GM19397 (cell line): ENCODE data around the gene KCNF1.

Source experiments
- ATAC-seq: cut with Tn5 transposase; IDR thresholded peaks from one replicate; pipeline ENCODE4 v1.9.1; 2021; ENCODE audit warnings: mild to moderate bottlenecking, moderate library complexity; ENCODE audit not compliant: unreplicated experiment

The KCNF1 gene

DNA sequence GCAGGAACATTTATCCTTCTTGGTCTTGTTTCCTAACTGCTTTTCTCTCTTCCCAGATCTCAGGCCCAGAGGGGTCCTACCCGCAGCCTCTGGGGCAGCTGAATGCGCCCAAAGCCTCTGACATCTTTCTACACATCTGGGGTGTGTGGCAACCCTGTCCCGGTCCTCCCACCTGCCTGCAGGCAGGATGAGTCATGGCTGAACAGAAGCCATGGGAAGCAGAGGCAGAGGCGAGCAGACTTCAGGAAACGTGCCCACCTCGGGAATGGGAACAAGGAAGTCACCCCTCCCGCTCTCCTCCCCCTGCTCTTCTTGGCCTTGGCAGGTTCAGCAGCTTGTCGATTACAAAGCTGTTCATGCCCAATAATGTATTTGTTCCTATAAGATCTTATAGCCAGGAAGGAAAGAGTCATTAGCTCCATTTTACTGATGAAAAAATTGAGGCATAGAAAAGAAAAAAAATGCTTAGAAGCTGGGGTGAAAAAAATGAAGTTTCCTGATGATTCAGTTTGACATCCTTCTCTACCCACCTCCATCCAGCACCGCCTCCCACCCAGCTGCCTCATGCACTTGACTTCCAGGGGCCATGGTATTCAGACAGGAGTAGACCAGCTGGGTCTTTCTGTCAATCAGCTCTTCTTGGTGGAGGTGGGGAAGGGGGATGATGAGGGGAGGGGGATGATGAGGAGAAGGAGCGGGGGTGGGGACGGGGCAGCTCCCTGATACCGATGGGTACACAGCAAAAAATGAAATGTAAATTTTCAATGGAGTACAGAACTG is 10.4 kb upstream of the KCNF1 start:
- no peak for ATAC-seq

- ATAC-seq, result no peak
Measured at GRCh38 chr2:10903861-10904210, 7.9 kb upstream of the KCNF1 start.

DNA sequence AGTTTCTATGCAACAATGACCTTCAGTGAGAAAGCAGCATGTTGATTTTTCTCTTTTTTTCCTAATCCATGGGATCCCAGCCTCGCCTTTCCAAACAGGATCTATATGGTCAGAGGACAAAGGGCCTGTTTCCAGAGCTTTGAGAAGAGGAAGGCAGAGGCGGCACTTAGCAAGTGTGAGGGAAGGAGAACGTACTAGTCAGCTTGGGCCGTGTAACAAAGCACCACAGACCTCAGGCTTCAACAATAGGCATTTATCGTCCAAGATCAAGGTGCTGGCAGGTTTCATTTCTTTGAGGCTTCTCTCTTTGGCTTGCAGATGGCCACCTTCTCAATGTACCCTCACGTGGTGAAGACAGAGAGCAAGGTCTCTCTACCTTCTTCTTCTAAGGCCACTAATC is 7.3 kb upstream of the KCNF1 start:
- no peak for ATAC-seq

GRCh38 chr2:10905006-10905861 is 6.5 kb upstream of the KCNF1 start:
- ATAC-seq, result no peak

DNA sequence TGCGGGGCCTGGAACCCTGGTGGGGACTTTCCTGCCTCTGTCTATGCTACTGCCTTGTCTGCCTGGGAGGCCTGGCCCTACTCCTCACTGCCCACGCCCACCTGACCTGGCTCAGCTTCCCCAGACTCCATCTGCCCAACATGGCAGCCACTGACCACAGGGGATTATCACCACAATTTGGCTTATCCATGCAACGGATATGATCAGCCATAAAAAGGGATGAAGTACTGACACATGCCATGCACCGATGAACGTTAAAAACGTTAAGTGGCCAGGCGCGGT is 5.9 kb upstream of the KCNF1 start:
- no peak for ATAC-seq

- no peak for ATAC-seq
Measured at GRCh38 chr2:10906926-10907625, 4.7 kb upstream of the KCNF1 start.

DNA sequence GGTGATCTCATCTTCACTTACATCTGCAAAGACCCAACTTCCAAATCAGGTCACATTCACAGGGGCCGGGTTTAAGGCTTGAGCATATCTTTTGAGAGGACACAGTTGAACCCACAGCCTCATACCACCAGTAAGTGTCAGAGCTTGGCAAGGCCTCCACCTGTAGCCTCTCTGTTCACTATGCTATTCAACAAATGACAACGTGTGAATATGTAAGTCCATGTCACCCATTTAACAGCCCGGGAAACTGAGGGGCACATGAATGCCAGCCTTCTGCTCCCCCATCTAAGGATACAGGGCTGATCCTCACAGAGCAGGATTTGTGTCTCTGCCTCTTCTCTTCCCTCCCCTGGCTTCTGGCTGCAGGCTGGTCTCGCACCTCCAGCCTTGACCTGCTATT is 3.5 kb upstream of the KCNF1 start:
- ATAC-seq, result no peak

GRCh38 chr2:10909050-10909995 is 2.4 kb upstream of the KCNF1 start:
- ATAC-seq, result no peak

DNA sequence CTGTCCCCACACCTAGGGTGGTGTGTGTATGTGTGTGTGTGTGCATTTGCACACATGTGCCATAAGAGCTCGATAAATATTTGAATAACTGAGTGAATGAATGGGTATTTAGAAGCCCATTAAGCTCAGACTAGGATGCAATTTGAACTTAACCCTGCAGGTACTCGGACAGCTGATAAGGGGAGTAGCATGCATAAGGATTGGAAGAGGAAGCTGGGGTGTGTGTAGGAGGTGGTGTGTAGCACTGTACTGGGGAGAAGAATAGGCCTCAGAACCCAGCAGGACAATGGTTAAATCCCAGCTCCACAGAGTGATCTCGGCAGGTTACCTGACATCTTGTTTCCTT is 1.8 kb upstream of the KCNF1 start:
- no peak for ATAC-seq

DNA sequence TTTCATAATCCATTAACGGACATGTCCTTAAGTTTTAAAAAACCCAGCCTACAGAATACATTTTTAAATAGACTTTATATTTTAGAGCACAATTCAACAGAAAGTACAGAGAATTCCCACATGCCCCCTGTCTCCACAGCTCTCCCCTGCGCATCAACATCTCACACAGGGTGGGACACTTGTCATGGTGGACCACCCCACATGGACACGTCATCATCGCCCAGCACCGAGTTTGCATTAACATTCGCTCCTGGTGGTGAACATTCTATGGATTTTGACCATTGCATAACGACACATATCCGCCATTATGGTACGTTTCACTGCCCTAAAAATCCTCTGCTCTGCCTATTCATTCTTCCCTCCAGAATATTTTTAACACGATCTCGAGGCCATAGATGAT is 1.1 kb upstream of the KCNF1 start:
- ATAC-seq, result no peak

- ATAC-seq, result no peak
Measured at GRCh38 chr2:10912076-10912731, 470 bp downstream of the KCNF1 start.

DNA sequence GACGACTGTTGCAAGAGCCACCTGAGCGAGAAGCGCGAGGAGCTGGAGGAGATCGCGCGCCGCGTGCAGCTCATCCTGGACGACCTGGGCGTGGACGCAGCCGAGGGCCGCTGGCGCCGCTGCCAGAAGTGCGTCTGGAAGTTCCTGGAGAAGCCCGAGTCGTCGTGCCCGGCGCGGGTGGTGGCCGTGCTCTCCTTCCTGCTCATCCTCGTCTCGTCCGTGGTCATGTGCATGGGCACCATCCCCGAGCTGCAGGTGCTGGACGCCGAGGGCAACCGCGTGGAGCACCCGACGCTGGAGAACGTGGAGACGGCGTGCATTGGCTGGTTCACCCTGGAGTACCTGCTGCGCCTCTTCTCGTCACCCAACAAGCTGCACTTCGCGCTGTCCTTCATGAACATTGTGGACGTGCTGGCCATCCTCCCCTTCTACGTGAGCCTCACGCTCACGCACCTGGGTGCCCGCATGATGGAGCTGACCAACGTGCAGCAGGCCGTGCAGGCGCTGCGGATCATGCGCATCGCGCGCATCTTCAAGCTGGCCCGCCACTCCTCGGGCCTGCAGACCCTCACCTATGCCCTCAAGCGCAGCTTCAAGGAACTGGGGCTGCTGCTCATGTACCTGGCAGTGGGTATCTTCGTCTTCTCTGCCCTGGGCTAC is 1.2 kb downstream of the KCNF1 start:
- no peak for ATAC-seq

- no peak for ATAC-seq
Measured at GRCh38 chr2:10913501-10914271, 2.0 kb downstream of the KCNF1 start.

- no peak for ATAC-seq
Measured at GRCh38 chr2:10914272-10914693, 2.5 kb downstream of the KCNF1 start.

DNA sequence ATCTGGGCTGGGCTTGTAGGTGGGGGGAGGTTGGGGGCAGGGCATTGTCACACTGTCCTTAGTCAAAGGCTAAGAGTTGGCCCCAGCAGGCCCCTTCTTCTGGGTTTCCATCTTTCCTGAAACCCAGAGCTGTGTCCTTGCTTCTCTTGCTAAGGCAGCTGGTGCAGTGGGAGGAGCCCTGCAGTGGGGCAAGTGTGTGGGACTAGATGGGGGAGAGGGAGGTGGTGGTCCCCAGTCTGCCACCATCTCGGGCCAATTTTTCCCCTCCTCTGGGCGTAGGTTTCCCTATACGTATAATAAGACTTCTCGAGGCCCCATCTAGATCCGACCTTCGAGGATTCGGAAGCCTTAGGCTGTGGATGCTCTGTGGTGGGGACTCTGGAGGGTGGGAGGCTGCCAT is 3.5 kb downstream of the KCNF1 start:
- no peak for ATAC-seq

DNA sequence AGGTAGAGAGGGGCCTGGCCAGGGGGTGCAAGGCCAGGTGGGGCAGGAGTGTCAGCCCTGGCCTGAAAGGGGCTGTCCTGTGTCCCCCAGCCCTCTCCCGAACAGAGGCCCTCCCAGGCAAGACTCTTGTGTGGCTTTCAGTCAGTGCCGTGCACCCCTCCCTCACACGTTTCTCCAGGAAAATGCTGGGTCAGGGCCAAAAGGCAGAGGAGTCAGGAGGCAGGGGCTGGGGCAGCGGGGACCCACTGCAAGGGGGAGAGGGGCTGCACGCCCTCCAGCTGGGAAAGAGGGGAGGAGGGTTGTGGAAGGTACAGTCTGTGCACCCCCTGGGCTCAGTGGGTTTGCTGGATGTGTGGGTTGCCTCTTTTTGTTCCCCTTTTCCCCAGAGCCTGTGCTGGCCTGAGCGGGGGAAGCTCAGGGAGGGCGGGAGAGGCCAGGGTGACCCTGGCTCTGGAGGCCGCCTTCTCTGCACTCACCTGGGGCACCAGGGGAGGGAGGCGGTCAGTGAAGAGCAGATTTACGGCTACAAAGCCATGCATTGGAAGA is 4.1 kb downstream of the KCNF1 start:
- ATAC-seq, result no peak

- ATAC-seq, result no peak
Measured at GRCh38 chr2:10916953-10917352, 5.2 kb downstream of the KCNF1 start.

GRCh38 chr2:10917927-10918326 is 6.2 kb downstream of the KCNF1 start:
- no peak for ATAC-seq
